Endodermal cell (in vitro differentiated cells): ENCODE measurements around the gene SUCLG2. TPM values are rescaled to one million over a fixed set of nuclear protein-coding genes. Genes with fewer than 3 reads are reported as not detected.
"Not testable (repeated sequence)": the region's sequence is repeated elsewhere in the genome, so short reads cannot be mapped to it uniquely, and the experiment has no call there.

Experiments
- DNase-seq: peaks from one replicate; pipeline ENCODE4 v3.0.0-alpha.2; 2017
- H3K27ac ChIP-seq: 2 replicates; pipeline ENCODE4 v1.5.1; 2013; ENCODE audit warnings: mild to moderate bottlenecking, low read depth, low read length, moderate library complexity
- H3K27me3 ChIP-seq: 2 replicates; pipeline ENCODE4 v1.6.1; 2013; ENCODE audit warnings: mild to moderate bottlenecking, low read length, moderate library complexity; ENCODE audit not compliant: insufficient read depth, control insufficient read depth, poor library complexity, severe bottlenecking
- H3K36me3 ChIP-seq: 2 replicates; pipeline ENCODE4 v1.7.0; 2013; ENCODE audit warnings: mild to moderate bottlenecking, low read length, moderate library complexity; ENCODE audit not compliant: control insufficient read depth, insufficient read depth
- H3K4me1 ChIP-seq: one replicate; pipeline ENCODE4 v1.7.0; 2013; ENCODE audit warnings: low read length; ENCODE audit not compliant: control insufficient read depth, insufficient read depth
- H3K4me3 ChIP-seq: 2 replicates; pipeline ENCODE4 v1.5.1; 2013; ENCODE audit warnings: mild to moderate bottlenecking, low read length, moderate library complexity
- H3K9ac ChIP-seq: 2 replicates; pipeline ENCODE4 v1.6.1; 2013; ENCODE audit warnings: mild to moderate bottlenecking, low read length, moderate library complexity; ENCODE audit not compliant: poor library complexity, severe bottlenecking; ENCODE audit errors: extremely low read depth
- H3K9me3 ChIP-seq: 2 replicates; pipeline ENCODE4 v1.6.1; 2013; ENCODE audit warnings: mild to moderate bottlenecking, low read length, moderate library complexity; ENCODE audit not compliant: control insufficient read depth
- H3K27ac Mint-ChIP-seq: 2 replicates; pipeline ENCODE4 v1.8.0; 2020; ENCODE audit warnings: mixed read lengths
- H3K27me3 Mint-ChIP-seq: 2 replicates; pipeline ENCODE4 v1.8.0; 2021; ENCODE audit warnings: mild to moderate bottlenecking, mixed read lengths; ENCODE audit not compliant: insufficient read depth
- H3K36me3 Mint-ChIP-seq: 2 replicates; pipeline ENCODE4 v1.8.0; 2020; ENCODE audit warnings: low read depth, mixed read lengths
- H3K4me1 Mint-ChIP-seq: 2 replicates; pipeline ENCODE4 v1.8.0; 2020; ENCODE audit warnings: mixed read lengths
- H3K4me3 Mint-ChIP-seq: 2 replicates; pipeline ENCODE4 v1.8.0; 2020; ENCODE audit warnings: mild to moderate bottlenecking, moderate library complexity, mixed read lengths
- H3K9me3 Mint-ChIP-seq: 2 replicates; pipeline ENCODE4 v1.8.0; 2020; ENCODE audit warnings: mild to moderate bottlenecking, mixed read lengths
- WGBS, 2 experiments: methylation state at CpG; one replicate each; pipeline versions ENCODE4 v1.1.5 to v1.1.7; 2013; ENCODE audit warnings: missing lambda C conversion rate in 2 of 2, mixed read lengths in 1 of 2; ENCODE audit not compliant: insufficient coverage in 1 of 2, insufficient read length in 1 of 2; 5-methylcytosine and 5-hydroxymethylcytosine counted together
- total RNA-seq, 2 donors: library from RNA; stranded (reverse); fragmentation: NEBNext Ultra II Directional in 1 of 2; extraction: Animal tissue kit (Norgen Biotek cat#: 25700) in 1 of 2; gene quantifications; 2 replicates in 1 of 2; 3 replicates in 1 of 2; pipeline ENCODE4 v1.2.1, GENCODE V29; 2021
- TF ChIP-seq, protein P1 (sequence below): fragments of 200-600 bp; sonication (generic); conservative IDR thresholded peaks from 2 replicates; pipeline ENCODE4 v1.5.0; 2021; ENCODE audit warnings: antibody characterized with exemption, mild to moderate bottlenecking

SUCLG2 gene
- total RNA-seq, 2 donors from 2014 or later = 42.4 to 57.3 TPM

DNA sequence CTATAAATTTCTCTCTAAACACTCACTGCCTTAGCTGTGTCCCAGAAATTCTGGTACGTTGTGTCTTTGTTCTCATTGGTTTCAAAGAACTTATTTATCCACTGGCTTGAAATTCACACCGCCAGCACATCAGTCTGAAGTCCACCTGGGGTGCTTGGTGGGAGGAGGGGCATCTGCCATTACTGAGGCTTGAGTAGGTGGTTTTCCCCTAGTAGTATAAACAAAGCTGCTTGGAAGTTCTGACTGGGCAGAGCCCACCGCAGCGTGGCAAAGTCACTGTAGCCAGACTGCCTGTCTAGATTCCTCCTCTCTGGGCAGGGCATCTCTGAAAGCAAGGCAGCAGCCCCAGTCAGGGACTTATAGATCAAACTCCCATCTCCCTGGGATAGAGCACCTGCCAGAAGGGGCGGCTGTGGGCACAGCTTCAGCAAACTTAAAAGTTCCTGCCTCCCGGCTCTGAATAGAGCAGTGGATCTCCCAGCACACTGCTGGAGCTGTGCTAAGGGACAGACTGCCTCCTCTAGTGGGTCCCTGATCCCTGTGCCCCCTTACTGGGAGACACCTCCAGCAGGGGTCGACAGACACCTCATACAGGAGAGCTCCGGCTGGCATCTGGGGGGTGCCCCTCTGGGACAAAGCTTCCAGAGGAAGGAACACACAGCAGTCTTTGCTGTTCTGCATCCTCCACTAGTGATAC lies 114.1 kb downstream of the SUCLG2 start:
- Histone ChIP-seq H3K36me3 (no peaks in the 10 kb centered on the region), H3K4me1 (no peaks in the 10 kb centered on the region), H3K27me3 (no peaks in the 10 kb centered on the region), H3K9me3 (peaks cover 5% of the 10 kb centered on the region), H3K27ac (no peak overlapping the region), H3K4me3 (no peak overlapping the region), H3K9ac (no peak overlapping the region)
- DNase-seq = peak; percentile 58
- H3K4me1 Mint-ChIP-seq = peaks cover 15% of the 10 kb centered on the region
- 83 to 100% methylated on average over 3 to 8 of the region's 8 CpGs for WGBS, 2 experiments
- H3K9me3 Mint-ChIP-seq = peaks cover 7% of the 10 kb centered on the region
- no peak overlapping the region for H3K27ac Mint-ChIP-seq
- H3K36me3 Mint-ChIP-seq = peaks cover 2% of the 10 kb centered on the region
- H3K4me3 Mint-ChIP-seq = no peak overlapping the region
- H3K27me3 Mint-ChIP-seq = no peaks in the 10 kb centered on the region
- TF ChIP-seq, protein P1, sequence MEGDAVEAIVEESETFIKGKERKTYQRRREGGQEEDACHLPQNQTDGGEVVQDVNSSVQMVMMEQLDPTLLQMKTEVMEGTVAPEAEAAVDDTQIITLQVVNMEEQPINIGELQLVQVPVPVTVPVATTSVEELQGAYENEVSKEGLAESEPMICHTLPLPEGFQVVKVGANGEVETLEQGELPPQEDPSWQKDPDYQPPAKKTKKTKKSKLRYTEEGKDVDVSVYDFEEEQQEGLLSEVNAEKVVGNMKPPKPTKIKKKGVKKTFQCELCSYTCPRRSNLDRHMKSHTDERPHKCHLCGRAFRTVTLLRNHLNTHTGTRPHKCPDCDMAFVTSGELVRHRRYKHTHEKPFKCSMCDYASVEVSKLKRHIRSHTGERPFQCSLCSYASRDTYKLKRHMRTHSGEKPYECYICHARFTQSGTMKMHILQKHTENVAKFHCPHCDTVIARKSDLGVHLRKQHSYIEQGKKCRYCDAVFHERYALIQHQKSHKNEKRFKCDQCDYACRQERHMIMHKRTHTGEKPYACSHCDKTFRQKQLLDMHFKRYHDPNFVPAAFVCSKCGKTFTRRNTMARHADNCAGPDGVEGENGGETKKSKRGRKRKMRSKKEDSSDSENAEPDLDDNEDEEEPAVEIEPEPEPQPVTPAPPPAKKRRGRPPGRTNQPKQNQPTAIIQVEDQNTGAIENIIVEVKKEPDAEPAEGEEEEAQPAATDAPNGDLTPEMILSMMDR = peak; percentile 41

DNA sequence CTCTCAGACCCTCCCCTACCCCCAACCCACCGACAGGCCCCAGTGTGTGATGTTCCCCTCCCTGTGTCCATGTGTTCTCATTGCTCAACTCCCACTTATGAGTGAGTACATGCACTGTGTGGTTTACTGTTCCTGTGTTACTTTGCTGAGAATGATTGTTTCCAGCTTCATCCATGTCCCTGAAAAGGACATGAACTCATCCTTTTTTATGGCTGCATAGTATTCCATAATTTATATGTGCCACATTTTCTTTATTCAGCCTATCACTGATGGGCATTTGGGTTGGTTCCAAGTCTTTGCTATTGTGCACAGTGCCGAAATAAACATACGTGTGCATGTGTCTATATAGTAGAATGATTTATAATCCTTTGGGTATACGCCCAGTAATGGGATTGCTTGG lies 117.2 kb downstream of the SUCLG2 start:
- H3K27me3 Mint-ChIP-seq, H3K4me3 Mint-ChIP-seq, H3K27me3 ChIP-seq, DNase-seq, H3K9me3 ChIP-seq, H3K9ac ChIP-seq, H3K27ac ChIP-seq, H3K27ac Mint-ChIP-seq, H3K4me1 ChIP-seq, H3K9me3 Mint-ChIP-seq, H3K4me1 Mint-ChIP-seq, H3K4me3 ChIP-seq, H3K36me3 Mint-ChIP-seq, H3K36me3 ChIP-seq: not testable (repeated sequence)
- 90 to 100% methylated on average over 1 to 4 of the region's 4 CpGs for WGBS, 2 experiments

DNA sequence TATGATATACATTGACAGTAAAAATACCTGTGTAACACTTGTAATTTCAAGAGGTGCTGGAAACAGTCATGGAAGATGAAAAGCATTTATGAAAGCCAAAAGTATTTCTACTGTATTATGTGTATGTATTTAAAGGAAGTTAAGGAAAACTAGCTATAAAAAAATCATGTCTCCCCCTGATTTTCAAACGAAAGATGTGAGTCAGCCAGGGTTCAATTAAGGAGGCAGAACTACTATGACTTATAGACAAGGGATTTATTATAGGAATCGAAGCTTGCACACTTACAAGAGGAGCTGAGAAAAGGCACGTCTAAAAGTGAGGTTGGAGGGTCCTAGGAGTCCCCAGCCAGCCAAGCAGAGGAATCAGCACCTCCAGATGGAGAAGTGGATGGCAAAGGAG lies 119.4 kb downstream of the SUCLG2 start:
- no peak for DNase-seq
- Histone ChIP-seq H3K27ac (no peak overlapping the region), H3K9ac (no peak overlapping the region), H3K36me3 (no peaks in the 10 kb centered on the region), H3K27me3 (no peaks in the 10 kb centered on the region), H3K4me1 (no peaks in the 10 kb centered on the region), H3K9me3 (peaks cover 5% of the 10 kb centered on the region), H3K4me3 (no peak overlapping the region)
- peaks cover 6% of the 10 kb centered on the region for H3K9me3 Mint-ChIP-seq
- TF ChIP-seq, protein P1 = no peak
- H3K27me3 Mint-ChIP-seq = no peaks in the 10 kb centered on the region
- H3K4me1 Mint-ChIP-seq = peaks cover 1% of the 10 kb centered on the region
- H3K27ac Mint-ChIP-seq = no peak overlapping the region
- WGBS, 2 experiments = 82 to 93% methylated on average over 3 of the region's 3 CpGs
- peaks cover 2% of the 10 kb centered on the region for H3K36me3 Mint-ChIP-seq
- H3K4me3 Mint-ChIP-seq = no peak overlapping the region

DNA sequence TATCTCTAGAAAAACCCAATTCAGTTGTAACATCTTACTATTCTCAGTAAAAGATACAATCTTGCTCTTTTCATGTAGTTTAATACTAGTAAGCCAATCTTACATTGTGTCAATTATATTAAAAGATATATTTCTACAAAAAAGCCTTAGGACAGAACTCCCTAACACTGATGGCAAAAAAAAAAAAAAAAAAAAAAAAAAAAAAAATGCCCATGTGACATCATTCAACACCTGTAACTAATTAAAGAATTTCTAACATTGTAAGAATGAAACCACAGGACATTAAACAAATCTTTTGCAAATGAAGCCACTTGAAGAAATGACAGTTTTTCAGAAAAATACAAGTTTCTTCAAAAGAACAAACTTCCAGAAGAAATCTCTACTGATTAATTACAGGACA lies 119.8 kb downstream of the SUCLG2 start:
- H3K27ac ChIP-seq = no peak overlapping the region
- Mint-ChIP-seq H3K36me3 (peaks cover 2% of the 10 kb centered on the region), H3K9me3 (peaks cover 6% of the 10 kb centered on the region), H3K27me3 (no peaks in the 10 kb centered on the region), H3K4me1 (no peaks in the 10 kb centered on the region), H3K27ac (no peak overlapping the region), H3K4me3 (no peak overlapping the region)
- DNase-seq = no peak
- H3K9me3 ChIP-seq = peaks cover 5% of the 10 kb centered on the region
- TF ChIP-seq, protein P1 = no peak
- H3K4me1 ChIP-seq = no peaks in the 10 kb centered on the region
- no peak overlapping the region for H3K4me3 ChIP-seq
- no peaks in the 10 kb centered on the region for H3K27me3 ChIP-seq
- H3K9ac ChIP-seq = no peak overlapping the region
- no peaks in the 10 kb centered on the region for H3K36me3 ChIP-seq
